HepG2 (cell line): Measurements from ENCODE around the gene EXOC3L2. TPM values are rescaled to one million over a fixed set of nuclear protein-coding genes. Genes with fewer than 3 reads are reported as not detected.

Experiments used
- RAD21 ChIP-seq: fragments of 450-650 bp; formaldehyde crosslinking; IDR thresholded peaks from 2 replicates; pipeline ENCODE4 v1.5.0; 2020; ENCODE audit warnings: mild to moderate bottlenecking
- STAG1 ChIP-seq: sonication (generic); formaldehyde crosslinking; IDR thresholded peaks from 2 replicates; pipeline ENCODE4 v1.4.0; 2020; ENCODE audit warnings: missing genetic modification reagents
- ZBTB7B ChIP-seq: sonication (generic); formaldehyde crosslinking; IDR thresholded peaks from 2 replicates; pipeline ENCODE4 v1.4.0; 2020; ENCODE audit warnings: missing genetic modification reagents
- ZNF558 ChIP-seq: sonication (generic); formaldehyde crosslinking; IDR thresholded peaks from 2 replicates; pipeline ENCODE4 v1.9.0; 2022; ENCODE audit warnings: mild to moderate bottlenecking, missing genetic modification reagents, borderline replicate concordance
- polyA plus RNA-seq, 8 experiments: library from polyadenylated mRNA; depleted of rRNA in 3 of 8; stranded (reverse) in 7 of 8; unstranded in 1 of 8; fragments of >200 nt; fragmentation: Illumina TruSeq in 4 of 8; extraction: Trizol in 4 of 8; gene quantifications; 2 replicates each; pipeline versions ENCODE4 v1.2.1 to v1.2.3, GENCODE V29; 2011 to 2016; ENCODE audit warnings: low read depth in 4 of 8, missing spikeins in 1 of 8, mixed read lengths in 1 of 8; ENCODE audit not compliant: insufficient read depth in 1 of 8
- total RNA-seq, 5 experiments: library from RNA; depleted of rRNA; stranded (reverse); fragments of >200 nt; fragmentation: Illumina TruSeq; extraction: Trizol; gene quantifications; 2 replicates each; pipeline ENCODE4 v1.2.3, GENCODE V29; 2016; ENCODE audit warnings: low read depth in 1 of 5
- TF ChIP-seq, protein P1 (sequence below): sonication (generic); formaldehyde crosslinking; IDR thresholded peaks from 2 replicates; pipeline ENCODE4 v1.5.0; 2020; ENCODE audit warnings: mild to moderate bottlenecking, missing genetic modification reagents, moderate library complexity
- TF ChIP-seq, protein P2 (sequence below): sonication (generic); formaldehyde crosslinking; IDR thresholded peaks from 2 replicates; pipeline ENCODE4 v1.9.0; 2021; ENCODE audit warnings: mild to moderate bottlenecking, missing genetic modification reagents

EXOC3L2 gene
- total and polyA plus RNA-seq, 2 of the 13 experiments (the other 11 are each of a cell fraction or from before 2014, with no cell fraction given), result 0.21 TPM; not detected in 1

DNA sequence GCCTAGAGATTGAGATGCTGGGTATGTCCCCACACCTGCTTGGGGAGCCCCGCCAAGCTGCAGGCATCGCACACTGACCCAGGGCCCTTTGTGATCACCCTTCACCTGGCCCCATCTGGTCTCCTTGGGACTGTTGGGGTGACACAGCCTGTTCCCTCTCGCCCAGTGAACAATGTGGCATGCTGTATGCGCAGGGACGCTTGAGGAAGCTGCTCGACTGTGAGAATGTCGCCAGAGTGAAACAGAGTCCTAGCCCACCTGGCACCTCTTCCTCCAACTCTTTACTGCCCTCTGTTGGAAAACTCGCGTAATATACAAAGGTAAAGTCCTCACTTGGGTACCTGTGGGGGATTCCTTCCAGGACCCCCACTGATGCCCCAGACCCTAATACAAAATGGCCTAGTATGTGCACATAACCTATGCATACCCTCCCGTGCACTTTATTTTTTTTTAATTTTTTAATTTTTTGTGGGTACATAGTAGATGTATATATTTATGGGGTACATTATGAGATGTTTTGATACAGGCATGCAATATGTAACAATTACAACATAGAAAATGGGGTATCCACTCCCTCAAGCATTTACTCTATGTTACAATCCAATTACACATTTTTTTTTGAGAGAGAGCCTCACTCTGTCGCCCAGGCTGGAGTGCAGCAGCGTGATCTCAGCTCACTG, 57.6 kb downstream of the EXOC3L2 start (continued):
- TF ChIP-seq ZBTB7B (CRISPR knock-in tag) (peak; percentile 49; the same call in 1 of the 2 replicates), RAD21 (CRISPR knock-in tag) (peak; percentile 34; the same call in 1 of the 2 replicates), STAG1 (CRISPR knock-in tag) (peak; percentile 69), ZNF558 (CRISPR knock-in tag) (no peak)
- TF ChIP-seq, protein P1, sequence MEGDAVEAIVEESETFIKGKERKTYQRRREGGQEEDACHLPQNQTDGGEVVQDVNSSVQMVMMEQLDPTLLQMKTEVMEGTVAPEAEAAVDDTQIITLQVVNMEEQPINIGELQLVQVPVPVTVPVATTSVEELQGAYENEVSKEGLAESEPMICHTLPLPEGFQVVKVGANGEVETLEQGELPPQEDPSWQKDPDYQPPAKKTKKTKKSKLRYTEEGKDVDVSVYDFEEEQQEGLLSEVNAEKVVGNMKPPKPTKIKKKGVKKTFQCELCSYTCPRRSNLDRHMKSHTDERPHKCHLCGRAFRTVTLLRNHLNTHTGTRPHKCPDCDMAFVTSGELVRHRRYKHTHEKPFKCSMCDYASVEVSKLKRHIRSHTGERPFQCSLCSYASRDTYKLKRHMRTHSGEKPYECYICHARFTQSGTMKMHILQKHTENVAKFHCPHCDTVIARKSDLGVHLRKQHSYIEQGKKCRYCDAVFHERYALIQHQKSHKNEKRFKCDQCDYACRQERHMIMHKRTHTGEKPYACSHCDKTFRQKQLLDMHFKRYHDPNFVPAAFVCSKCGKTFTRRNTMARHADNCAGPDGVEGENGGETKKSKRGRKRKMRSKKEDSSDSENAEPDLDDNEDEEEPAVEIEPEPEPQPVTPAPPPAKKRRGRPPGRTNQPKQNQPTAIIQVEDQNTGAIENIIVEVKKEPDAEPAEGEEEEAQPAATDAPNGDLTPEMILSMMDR, result peak; percentile 74
- TF ChIP-seq, protein P2, sequence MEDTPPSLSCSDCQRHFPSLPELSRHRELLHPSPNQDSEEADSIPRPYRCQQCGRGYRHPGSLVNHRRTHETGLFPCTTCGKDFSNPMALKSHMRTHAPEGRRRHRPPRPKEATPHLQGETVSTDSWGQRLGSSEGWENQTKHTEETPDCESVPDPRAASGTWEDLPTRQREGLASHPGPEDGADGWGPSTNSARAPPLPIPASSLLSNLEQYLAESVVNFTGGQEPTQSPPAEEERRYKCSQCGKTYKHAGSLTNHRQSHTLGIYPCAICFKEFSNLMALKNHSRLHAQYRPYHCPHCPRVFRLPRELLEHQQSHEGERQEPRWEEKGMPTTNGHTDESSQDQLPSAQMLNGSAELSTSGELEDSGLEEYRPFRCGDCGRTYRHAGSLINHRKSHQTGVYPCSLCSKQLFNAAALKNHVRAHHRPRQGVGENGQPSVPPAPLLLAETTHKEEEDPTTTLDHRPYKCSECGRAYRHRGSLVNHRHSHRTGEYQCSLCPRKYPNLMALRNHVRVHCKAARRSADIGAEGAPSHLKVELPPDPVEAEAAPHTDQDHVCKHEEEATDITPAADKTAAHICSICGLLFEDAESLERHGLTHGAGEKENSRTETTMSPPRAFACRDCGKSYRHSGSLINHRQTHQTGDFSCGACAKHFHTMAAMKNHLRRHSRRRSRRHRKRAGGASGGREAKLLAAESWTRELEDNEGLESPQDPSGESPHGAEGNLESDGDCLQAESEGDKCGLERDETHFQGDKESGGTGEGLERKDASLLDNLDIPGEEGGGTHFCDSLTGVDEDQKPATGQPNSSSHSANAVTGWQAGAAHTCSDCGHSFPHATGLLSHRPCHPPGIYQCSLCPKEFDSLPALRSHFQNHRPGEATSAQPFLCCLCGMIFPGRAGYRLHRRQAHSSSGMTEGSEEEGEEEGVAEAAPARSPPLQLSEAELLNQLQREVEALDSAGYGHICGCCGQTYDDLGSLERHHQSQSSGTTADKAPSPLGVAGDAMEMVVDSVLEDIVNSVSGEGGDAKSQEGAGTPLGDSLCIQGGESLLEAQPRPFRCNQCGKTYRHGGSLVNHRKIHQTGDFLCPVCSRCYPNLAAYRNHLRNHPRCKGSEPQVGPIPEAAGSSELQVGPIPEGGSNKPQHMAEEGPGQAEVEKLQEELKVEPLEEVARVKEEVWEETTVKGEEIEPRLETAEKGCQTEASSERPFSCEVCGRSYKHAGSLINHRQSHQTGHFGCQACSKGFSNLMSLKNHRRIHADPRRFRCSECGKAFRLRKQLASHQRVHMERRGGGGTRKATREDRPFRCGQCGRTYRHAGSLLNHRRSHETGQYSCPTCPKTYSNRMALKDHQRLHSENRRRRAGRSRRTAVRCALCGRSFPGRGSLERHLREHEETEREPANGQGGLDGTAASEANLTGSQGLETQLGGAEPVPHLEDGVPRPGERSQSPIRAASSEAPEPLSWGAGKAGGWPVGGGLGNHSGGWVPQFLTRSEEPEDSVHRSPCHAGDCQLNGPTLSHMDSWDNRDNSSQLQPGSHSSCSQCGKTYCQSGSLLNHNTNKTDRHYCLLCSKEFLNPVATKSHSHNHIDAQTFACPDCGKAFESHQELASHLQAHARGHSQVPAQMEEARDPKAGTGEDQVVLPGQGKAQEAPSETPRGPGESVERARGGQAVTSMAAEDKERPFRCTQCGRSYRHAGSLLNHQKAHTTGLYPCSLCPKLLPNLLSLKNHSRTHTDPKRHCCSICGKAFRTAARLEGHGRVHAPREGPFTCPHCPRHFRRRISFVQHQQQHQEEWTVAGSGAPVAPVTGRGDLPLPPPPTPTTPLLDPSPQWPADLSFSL (CRISPR knock-in tag), result 0 out of 2 replicates have a peak, but pooled peaks have one; percentile 32
- TF ChIP-seq, all 625 proteins: peak for 9
